ENCODE data around the gene PPP1R14D. TPM values are rescaled to one million over a fixed set of nuclear protein-coding genes. Genes with fewer than 3 reads are reported as not detected.

Gene PPP1R14D
- total RNA-seq, 1 experiment from 2014 or later = 0.64 TPM

- intact Hi-C loops (cut with micrococcal nuclease; ENCODE audit: unreplicated experiment) (no loop called here), in situ Hi-C loops (cut with HindIII; ENCODE audit: low pct_unique_long_range_greater_than_20kb, low sequenced_read_pairs) (no loop called here)
- Histone ChIP-seq H3K36me3 (ENCODE audit: control insufficient read depth, insufficient read depth, low read length) (no peaks in the 10 kb centered on the region), H3K4me3 (ENCODE audit: low read depth in 2 of 2, low read length in 2 of 2) (no peak overlapping the region), H3K27ac (ENCODE audit: low read length) (no peak overlapping the region), H3K9me3 (ENCODE audit: control insufficient read depth, insufficient read depth, low read depth, low read length) (no peaks in the 10 kb centered on the region), H3K4me1 (ENCODE audit: control insufficient read depth, insufficient read depth, low read length) (0 out of 2 replicates have a peak, but pooled peaks cover 3% of the 10 kb centered on the region), H3K27me3 (ENCODE audit: control insufficient read depth, insufficient read depth, low read length) (no peaks in the 10 kb centered on the region)
- TF ChIP-seq REST (IDR thresholded peaks at IDR 0.05; ENCODE audit: insufficient read depth in 1 of 2, low read depth in 2 of 2, low read length in 1 of 2) (no peak), TCF7L2 (IDR thresholded peaks at IDR 0.05; ENCODE audit: low read depth, low read length) (no peak), SIN3A (IDR thresholded peaks at IDR 0.05; ENCODE audit: borderline replicate concordance, insufficient read depth, low read depth, low read length) (no peak), CTCF (IDR thresholded peaks at IDR 0.05) (no peak), POLR2AphosphoS5 (IDR thresholded peaks at IDR 0.05; ENCODE audit: low read depth, low read length) (no peak)
- CTCF ChIA-PET = interaction anchor here (0.6 kb wide), 1 partner anchor 69 kb away, joined by 5 read pairs; no protein-coding TSS in a partner anchor
- ATAC-seq (no peak), DNase-seq (ENCODE audit: low read depth, low spot score) (no peak)
- POLR2A ChIA-PET = interaction anchor here (0.6 kb wide), 1 partner anchor 75 kb away, joined by 3 read pairs; no protein-coding TSS in a partner anchor
- no TSS peak for BruUV-seq (replicated peaks)
These were observed 13.3 kb downstream of the PPP1R14D start for GRCh38 chr15:40815042-40815698.

- H3K4me3 ChIP-seq (ENCODE audit: low read depth in 2 of 2, low read length in 2 of 2) = no peak overlapping the region
- ChIA-PET CTCF (no interaction called here), POLR2A (no interaction called here)
- intact Hi-C loops (cut with micrococcal nuclease; ENCODE audit: unreplicated experiment) (no loop called here), in situ Hi-C loops (cut with HindIII; ENCODE audit: low pct_unique_long_range_greater_than_20kb, low sequenced_read_pairs) (no loop called here)
- no peak for TF ChIP-seq REST (IDR thresholded peaks at IDR 0.05; ENCODE audit: insufficient read depth in 1 of 2, low read depth in 2 of 2, low read length in 1 of 2)
- TF ChIP-seq POLR2AphosphoS5 (IDR thresholded peaks at IDR 0.05; ENCODE audit: low read depth, low read length) = no peak
- H3K36me3 ChIP-seq (ENCODE audit: control insufficient read depth, insufficient read depth, low read length) = no peaks in the 10 kb centered on the region
- DNase-seq (ENCODE audit: low read depth, low spot score) = no peak
- no peak for ATAC-seq
- BruUV-seq (replicated peaks) = no TSS peak
- H3K4me1 ChIP-seq (ENCODE audit: control insufficient read depth, insufficient read depth, low read length) = peaks cover 13% of the 10 kb centered on the region
- H3K9me3 ChIP-seq (ENCODE audit: control insufficient read depth, insufficient read depth, low read depth, low read length) = no peaks in the 10 kb centered on the region
- H3K27me3 ChIP-seq (ENCODE audit: control insufficient read depth, insufficient read depth, low read length) = no peaks in the 10 kb centered on the region
- H3K27ac ChIP-seq (ENCODE audit: low read length) = no peak overlapping the region
These were observed 15.6 kb downstream of the PPP1R14D start for GRCh38 chr15:40812721-40813425.
